ENCODE results near the gene DNAJC4. TPM values are rescaled to one million over a fixed set of nuclear protein-coding genes. Genes with fewer than 3 reads are reported as not detected.

The DNAJC4 gene
- total and polyA plus RNA-seq, 2 donors from 2014 or later: 31.1 to 102 TPM

GRCh38 chr11:64283092-64283491 is 52.7 kb downstream of the DNAJC4 start:
- H3K9ac ChIP-seq (ENCODE audit: low read length in 3 of 3): peak overlapping the region in 1 of 3 donors; percentile 55

More at GRCh38 chr11:64283092-64283491, 52.7 kb downstream of the DNAJC4 start:
- peak in 1 of 5 donors; percentile 40 for DNase-seq
- Histone ChIP-seq H3K4me1 (ENCODE audit: control insufficient read depth in 2 of 3, insufficient read depth in 2 of 3, low read depth in 1 of 3, low read length in 3 of 3) (peaks cover 0 to 17% (median 4%) of the 10 kb centered on the region in 3 donors), H3K27me3 (ENCODE audit: control insufficient read depth, insufficient read depth, low read length) (no peaks in the 10 kb centered on the region), H3K27ac (ENCODE audit: low read depth in 2 of 2, low read length in 2 of 2) (no peak overlapping the region), H3K4me3 (ENCODE audit: low read length in 3 of 3) (no peak overlapping the region), H3K36me3 (ENCODE audit: control insufficient read depth in 2 of 3, insufficient read depth in 3 of 3, low read length in 3 of 3) (no peaks in the 10 kb centered on the region), H3K9me3 (ENCODE audit: control insufficient read depth in 2 of 3, insufficient read depth in 1 of 3, low read length in 3 of 3) (no peaks in the 10 kb centered on the region)
- no peak for TF ChIP-seq CTCF (IDR thresholded peaks at IDR 0.05; ENCODE audit: borderline replicate concordance, extremely low read depth, insufficient read depth)
- intact Hi-C loops (cut with DNase I): no loop called here
- FAIRE-seq: no peak

Other genes with a start within 250 kb of the DNAJC4 start
- 69.0 TPM for gene OTUB1, start 244.1 kb upstream of the DNAJC4 start, total RNA-seq
- 118 TPM for gene OTUB1, start 244.1 kb upstream of the DNAJC4 start, polyA plus RNA-seq (ENCODE audit: insufficient read depth, low read depth, low replicate concordance)
- 0.66 TPM for gene FLRT1, start 194.6 kb upstream of the DNAJC4 start, total RNA-seq
- gene FLRT1, start 194.6 kb upstream of the DNAJC4 start, polyA plus RNA-seq (ENCODE audit: insufficient read depth, low read depth, low replicate concordance): 1.5 TPM
- gene MACROD1, start 64.4 kb upstream of the DNAJC4 start, total RNA-seq: 27.8 TPM
- gene MACROD1, start 64.4 kb upstream of the DNAJC4 start, polyA plus RNA-seq (ENCODE audit: insufficient read depth, low read depth, low replicate concordance): 176 TPM
- gene STIP1, start 44.4 kb upstream of the DNAJC4 start, total RNA-seq: 81.2 TPM
- 86.0 TPM for gene STIP1, start 44.4 kb upstream of the DNAJC4 start, polyA plus RNA-seq (ENCODE audit: insufficient read depth, low read depth, low replicate concordance)
- 36.3 TPM for gene FERMT3, start 23.8 kb upstream of the DNAJC4 start, total RNA-seq
- gene FERMT3, start 23.8 kb upstream of the DNAJC4 start, polyA plus RNA-seq (ENCODE audit: insufficient read depth, low read depth, low replicate concordance): 11.8 TPM
- gene TRPT1, start 4.4 kb upstream of the DNAJC4 start, total RNA-seq: 39.2 TPM
- gene TRPT1, start 4.4 kb upstream of the DNAJC4 start, polyA plus RNA-seq (ENCODE audit: insufficient read depth, low read depth, low replicate concordance): 103 TPM
- gene NUDT22, start 4.3 kb upstream of the DNAJC4 start, total RNA-seq: 64.5 TPM
- 150 TPM for gene NUDT22, start 4.3 kb upstream of the DNAJC4 start, polyA plus RNA-seq (ENCODE audit: insufficient read depth, low read depth, low replicate concordance)
- 77.6 TPM for gene VEGFB, start 4.0 kb downstream of the DNAJC4 start, total RNA-seq
- gene VEGFB, start 4.0 kb downstream of the DNAJC4 start, polyA plus RNA-seq (ENCODE audit: insufficient read depth, low read depth, low replicate concordance): 157 TPM
- gene FKBP2, start 10.5 kb downstream of the DNAJC4 start, total RNA-seq: 76.0 TPM
- 411 TPM for gene FKBP2, start 10.5 kb downstream of the DNAJC4 start, polyA plus RNA-seq (ENCODE audit: insufficient read depth, low read depth, low replicate concordance)
- 86.5 TPM for gene PPP1R14B, start 16.4 kb downstream of the DNAJC4 start, total RNA-seq
- 145 TPM for gene PPP1R14B, start 16.4 kb downstream of the DNAJC4 start, polyA plus RNA-seq (ENCODE audit: insufficient read depth, low read depth, low replicate concordance)
- 24.6 TPM for gene PLCB3, start 21.0 kb downstream of the DNAJC4 start, total RNA-seq
- gene PLCB3, start 21.0 kb downstream of the DNAJC4 start, polyA plus RNA-seq (ENCODE audit: insufficient read depth, low read depth, low replicate concordance): 9.6 TPM
- 59.8 TPM for gene BAD, start 54.1 kb downstream of the DNAJC4 start, total RNA-seq
- gene BAD, start 54.1 kb downstream of the DNAJC4 start, polyA plus RNA-seq (ENCODE audit: insufficient read depth, low read depth, low replicate concordance): 157 TPM
- 44.0 TPM for gene GPR137, start 55.3 kb downstream of the DNAJC4 start, total RNA-seq
- 48.4 TPM for gene GPR137, start 55.3 kb downstream of the DNAJC4 start, polyA plus RNA-seq (ENCODE audit: insufficient read depth, low read depth, low replicate concordance)
- not detected for gene KCNK4, start 60.8 kb downstream of the DNAJC4 start, total RNA-seq
- gene KCNK4, start 60.8 kb downstream of the DNAJC4 start, polyA plus RNA-seq (ENCODE audit: insufficient read depth, low read depth, low replicate concordance): not detected
- not detected for gene CATSPERZ, start 69.8 kb downstream of the DNAJC4 start, total RNA-seq
- not detected for gene CATSPERZ, start 69.8 kb downstream of the DNAJC4 start, polyA plus RNA-seq (ENCODE audit: insufficient read depth, low read depth, low replicate concordance)
- 59.7 TPM for gene ESRRA, start 75.0 kb downstream of the DNAJC4 start, total RNA-seq
- 117 TPM for gene ESRRA, start 75.0 kb downstream of the DNAJC4 start, polyA plus RNA-seq (ENCODE audit: insufficient read depth, low read depth, low replicate concordance)
- 172 TPM for gene TRMT112, start 87.0 kb downstream of the DNAJC4 start, total RNA-seq
- 291 TPM for gene TRMT112, start 87.0 kb downstream of the DNAJC4 start, polyA plus RNA-seq (ENCODE audit: insufficient read depth, low read depth, low replicate concordance)
- gene PRDX5, start 87.6 kb downstream of the DNAJC4 start, total RNA-seq: 192 TPM
- gene PRDX5, start 87.6 kb downstream of the DNAJC4 start, polyA plus RNA-seq (ENCODE audit: insufficient read depth, low read depth, low replicate concordance): 1,026 TPM
- 13.3 TPM for gene CCDC88B, start 109.7 kb downstream of the DNAJC4 start, total RNA-seq
- 10.0 TPM for gene CCDC88B, start 109.7 kb downstream of the DNAJC4 start, polyA plus RNA-seq (ENCODE audit: insufficient read depth, low read depth, low replicate concordance)
- 40.2 TPM for gene RPS6KA4, start 128.6 kb downstream of the DNAJC4 start, total RNA-seq
- gene RPS6KA4, start 128.6 kb downstream of the DNAJC4 start, polyA plus RNA-seq (ENCODE audit: insufficient read depth, low read depth, low replicate concordance): 13.6 TPM